Cardiac septum (tissue), 1 donor: ENCODE results near the gene TEX50. TPM values are rescaled to one million over a fixed set of nuclear protein-coding genes. Genes with fewer than 3 reads are reported as not detected.
"Not testable (repeated sequence)": the region's sequence is repeated elsewhere in the genome, so short reads cannot be mapped to it uniquely, and the experiment has no call there.

Experiments used
- DNase-seq: peaks from one replicate; pipeline ENCODE4 v3.0.0-alpha.2; 2020; ENCODE audit warnings: low spot score
- intact Hi-C: fragments of 100-400 bp; cut with DNase I; formaldehyde crosslinking; loops from one replicate; pipeline ENCODE4 v1.14.0; 2022
- long read RNA-seq: library from polyadenylated mRNA; unstranded; transcript quantifications from one replicate; pipeline ENCODE4 v2.0.0, GENCODE V29; 2021
- total RNA-seq: library from RNA; stranded (reverse); fragmentation: NEBNext Ultra II Directional; extraction: Animal tissue kit (Norgen Biotek cat#: 25700); gene quantifications from one replicate; pipeline ENCODE4 v1.2.1, GENCODE V29; 2021
- donor health status: DM: no; HTN: no; CAD: no.

TEX50 gene, protein sequence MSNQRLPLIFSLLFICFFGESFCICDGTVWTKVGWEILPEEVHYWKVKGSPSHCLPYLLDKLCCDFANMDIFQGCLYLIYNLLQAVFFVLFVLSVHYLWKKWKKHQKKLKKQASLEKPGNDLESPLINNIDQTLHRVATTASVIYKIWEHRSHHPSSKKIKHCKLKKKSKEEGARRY
- total RNA-seq, result not detected
- long read RNA-seq, result 0 reads

DNA sequence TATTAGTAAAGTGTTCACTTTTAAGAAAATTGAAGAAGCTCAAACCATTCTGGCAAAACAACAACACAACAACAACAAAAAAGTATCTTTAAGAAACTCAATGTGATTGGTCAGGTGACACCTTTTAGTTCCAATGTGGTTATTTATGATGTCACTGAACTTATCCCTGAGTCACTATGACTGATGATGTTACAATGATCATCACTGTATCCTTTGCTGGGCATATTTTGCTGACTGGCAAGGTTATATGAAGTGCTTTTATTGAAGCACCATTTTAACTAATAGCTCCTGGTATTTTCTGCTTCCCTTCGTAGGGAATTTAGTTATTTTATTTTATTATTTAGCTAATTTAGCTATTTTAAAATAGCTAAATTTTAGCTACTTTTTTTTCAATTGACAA is at the start of gene TEX50:
TSS of gene TEX50 (plus strand) at position 223 of the 400 bp plus-strand sequence. CDS start 184 bp downstream, outside the sequence.
- intact Hi-C loops, result no loop called here
- DNase-seq, result no peak

GRCh38 chr1:173590557-173590956 is 44.6 kb upstream of the TEX50 start:
- intact Hi-C loops, result no loop called here
- no peak for DNase-seq

DNA sequence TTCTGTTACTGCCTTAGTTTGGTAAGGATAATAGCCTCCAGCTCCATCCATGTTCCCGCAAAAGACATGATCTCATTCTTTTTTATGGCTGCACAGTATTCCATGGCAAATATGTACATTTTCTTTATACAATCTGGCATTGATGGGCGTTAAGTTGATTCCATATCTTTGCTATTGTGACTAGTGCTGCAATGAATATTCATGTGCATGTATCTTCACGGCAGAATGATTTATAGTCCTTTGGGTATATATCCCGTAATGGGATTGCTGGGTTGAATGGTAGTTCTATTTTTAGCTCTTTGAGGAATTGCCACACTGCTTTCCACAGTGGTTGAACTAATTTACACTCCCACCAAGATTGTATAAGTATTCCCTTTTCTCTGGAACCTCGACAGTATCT is 44.0 kb upstream of the TEX50 start:
- DNase-seq, intact Hi-C loops: not testable (repeated sequence)

DNA sequence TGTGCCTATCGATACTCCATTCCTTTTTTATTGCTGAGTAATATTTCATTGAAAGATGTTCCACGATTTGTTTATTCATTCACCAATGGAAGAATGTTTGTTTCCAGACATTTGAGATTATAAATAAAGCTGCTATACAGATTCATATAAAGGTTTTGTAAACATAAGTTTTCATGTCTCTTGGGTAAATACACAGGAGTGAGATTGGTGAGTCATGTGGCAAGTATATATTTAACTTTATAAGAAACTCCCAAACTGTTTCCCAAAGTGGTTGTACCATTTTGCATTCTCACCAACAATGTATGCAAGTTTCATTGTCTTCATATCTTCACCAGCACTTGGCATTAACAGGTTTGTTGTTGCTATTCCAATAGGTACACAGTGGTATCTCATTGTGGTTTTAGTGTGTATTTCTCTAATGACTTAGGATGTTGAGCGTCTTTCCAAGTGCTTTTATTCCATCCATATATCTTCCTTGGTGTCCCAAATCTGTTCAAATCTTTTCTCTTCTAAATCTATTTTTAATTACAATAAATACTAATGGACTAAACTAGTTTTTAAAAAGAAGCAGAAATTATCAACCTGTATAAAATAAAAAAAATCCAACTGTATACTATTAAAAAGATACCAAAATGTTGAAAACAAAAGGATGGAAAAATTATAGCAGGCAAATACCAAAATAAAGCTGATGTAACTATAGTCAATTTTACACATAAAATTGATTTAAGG is 38.9 kb upstream of the TEX50 start:
- no peak for DNase-seq
- intact Hi-C loops, result no loop called here

GRCh38 chr1:173601588-173601987 is 33.5 kb upstream of the TEX50 start:
- intact Hi-C loops, result no loop called here
- no peak for DNase-seq

DNA sequence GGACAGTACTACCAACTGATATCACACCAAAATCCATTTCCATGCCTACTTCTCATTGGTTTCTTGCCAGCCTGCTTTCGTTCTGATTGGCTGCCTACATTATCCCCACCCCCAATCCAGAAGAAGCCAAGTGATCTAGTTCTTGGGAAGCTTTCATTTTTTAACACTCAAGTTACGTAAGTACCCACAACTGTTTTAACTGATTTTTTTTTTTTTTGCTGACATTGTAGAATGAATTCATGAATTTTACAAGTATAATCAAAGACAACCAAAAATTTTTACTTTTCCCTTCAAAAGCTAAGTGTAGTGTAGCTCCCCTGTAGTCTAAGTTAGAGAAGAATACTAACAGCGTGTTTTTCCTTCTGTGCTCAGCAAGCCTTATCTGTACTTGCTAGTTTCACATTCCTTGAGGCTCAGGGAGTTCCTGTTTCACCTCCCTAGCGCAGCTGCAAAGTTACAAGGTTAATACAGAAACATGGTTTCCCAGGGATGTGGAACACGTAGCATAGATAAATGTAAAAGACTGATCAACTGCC is 32.0 kb upstream of the TEX50 start, which contains the start of gene SLC9C2:
TSS of gene SLC9C2 (minus strand) at position 17 of the 536 bp plus-strand sequence. CDS start 1,296 bp downstream, outside the sequence.
- no peak for DNase-seq
- intact Hi-C loops, result no loop called here

DNA sequence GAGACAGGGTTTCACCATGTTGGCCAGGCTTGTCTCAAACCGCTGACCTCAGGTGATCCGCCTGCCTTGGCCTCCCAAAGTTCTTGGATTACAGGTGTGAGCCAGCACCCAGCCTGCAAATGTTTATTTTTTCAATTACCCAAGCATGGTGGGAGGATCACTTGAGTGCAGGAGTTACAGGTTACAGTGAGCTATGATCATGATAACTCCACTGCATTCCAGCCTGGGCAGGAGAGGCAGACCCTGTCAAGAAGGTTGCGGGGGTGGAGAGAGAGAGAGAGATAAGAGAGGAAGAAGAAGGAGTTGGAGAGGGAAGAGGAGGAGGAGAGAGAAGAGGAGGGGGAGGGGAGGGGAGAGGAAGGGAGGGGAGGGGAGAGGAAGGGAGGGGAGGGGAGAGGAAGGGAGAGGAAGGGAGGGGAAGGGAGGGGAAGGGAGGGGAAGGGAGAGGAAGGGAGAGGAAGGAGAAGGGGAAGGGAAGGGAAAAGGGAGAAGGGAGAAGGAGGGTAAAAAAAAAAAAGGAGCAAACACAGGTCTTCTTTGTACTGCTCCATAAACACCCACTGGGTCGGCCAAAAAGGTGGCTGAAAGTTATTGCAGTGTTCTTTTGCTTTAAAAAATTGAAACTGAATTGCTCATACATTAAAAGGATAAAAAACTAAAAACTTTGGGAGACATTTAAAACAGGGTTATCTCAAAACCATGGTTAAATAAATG is 26.5 kb upstream of the TEX50 start:
- intact Hi-C loops, result no loop called here
- DNase-seq, result no peak

GRCh38 chr1:173613086-173613485 is 22.1 kb upstream of the TEX50 start:
- intact Hi-C loops, DNase-seq: not testable (repeated sequence)

GRCh38 chr1:173616859-173617258 is 18.3 kb upstream of the TEX50 start:
- intact Hi-C loops, result no loop called here
- DNase-seq, result no peak

- DNase-seq, result no peak
- intact Hi-C loops, result no loop called here
Measured at GRCh38 chr1:173627269-173627668, 7.9 kb upstream of the TEX50 start.

- no peak for DNase-seq
- intact Hi-C loops, result no loop called here
Measured at GRCh38 chr1:173628888-173629287, 6.2 kb upstream of the TEX50 start.

- intact Hi-C loops, DNase-seq: not testable (repeated sequence)
Measured at GRCh38 chr1:173637236-173638042, 2.3 kb downstream of the TEX50 start.

DNA sequence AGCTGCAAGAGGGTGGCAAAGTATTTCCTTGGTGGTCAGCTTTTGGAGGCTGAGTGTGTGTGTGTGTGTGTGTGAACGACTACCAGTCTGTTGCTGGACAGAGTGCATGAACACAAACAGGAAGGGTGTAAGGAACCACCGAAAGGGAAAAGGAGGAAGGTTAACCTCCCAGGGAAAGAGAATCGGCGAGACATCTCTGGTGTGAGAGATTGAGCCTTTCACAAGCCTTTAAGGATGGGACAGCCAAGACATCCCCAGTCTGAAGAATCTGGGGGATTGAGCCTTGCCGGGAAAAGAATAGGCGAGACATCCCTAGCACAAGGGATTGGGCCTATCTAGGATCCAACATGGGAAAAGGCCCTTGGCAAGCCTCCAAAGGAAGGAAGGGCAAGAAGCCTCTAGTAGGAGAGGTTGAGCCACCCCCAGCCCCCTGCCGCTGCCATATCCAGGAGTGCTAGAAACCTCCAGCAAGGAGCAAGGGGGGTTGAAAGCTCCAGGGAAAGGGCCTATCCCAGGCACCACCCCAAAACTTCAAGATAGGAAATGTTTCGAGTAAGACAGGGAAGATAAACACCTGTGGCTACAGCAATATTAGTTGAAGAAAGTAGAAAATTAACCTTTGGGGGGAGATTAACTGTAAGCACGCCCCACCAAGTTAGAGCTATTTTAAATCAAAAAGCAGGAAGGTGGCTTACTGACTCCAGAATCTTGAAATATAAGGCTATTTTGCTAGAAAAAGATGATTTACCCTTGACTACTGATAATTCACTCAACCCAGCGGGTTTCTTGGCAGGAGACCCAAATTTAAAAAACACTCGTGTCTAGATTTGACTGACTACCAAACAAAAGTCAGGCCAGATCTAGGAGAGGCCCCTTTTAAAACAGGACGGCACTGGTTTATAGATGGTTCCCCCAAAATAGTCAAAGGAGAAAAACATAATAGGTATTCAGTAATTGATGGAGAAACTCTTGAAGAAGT is 3.2 kb downstream of the TEX50 start:
- intact Hi-C loops, result no loop called here
- DNase-seq, result no peak

DNA sequence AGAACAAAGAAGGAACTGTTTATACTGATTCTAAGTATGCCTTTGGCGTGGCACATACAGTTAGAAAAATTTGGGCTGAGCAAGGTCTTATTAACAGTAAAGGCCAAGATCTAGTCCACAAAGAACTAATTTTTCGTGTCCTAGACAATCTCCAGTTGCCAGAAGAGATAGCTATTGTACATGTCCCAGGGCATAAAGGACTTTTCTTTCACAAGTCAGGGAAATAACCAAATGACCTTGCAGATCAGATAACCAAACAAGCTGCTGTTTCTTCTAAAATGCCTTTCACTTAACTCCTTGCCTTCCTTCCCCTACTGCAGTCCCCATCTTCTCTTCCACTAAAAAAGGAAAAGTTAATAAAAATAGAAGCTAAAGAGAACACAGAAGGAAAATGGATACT is 4.0 kb downstream of the TEX50 start:
- no peak for DNase-seq
- intact Hi-C loops, result no loop called here

DNA sequence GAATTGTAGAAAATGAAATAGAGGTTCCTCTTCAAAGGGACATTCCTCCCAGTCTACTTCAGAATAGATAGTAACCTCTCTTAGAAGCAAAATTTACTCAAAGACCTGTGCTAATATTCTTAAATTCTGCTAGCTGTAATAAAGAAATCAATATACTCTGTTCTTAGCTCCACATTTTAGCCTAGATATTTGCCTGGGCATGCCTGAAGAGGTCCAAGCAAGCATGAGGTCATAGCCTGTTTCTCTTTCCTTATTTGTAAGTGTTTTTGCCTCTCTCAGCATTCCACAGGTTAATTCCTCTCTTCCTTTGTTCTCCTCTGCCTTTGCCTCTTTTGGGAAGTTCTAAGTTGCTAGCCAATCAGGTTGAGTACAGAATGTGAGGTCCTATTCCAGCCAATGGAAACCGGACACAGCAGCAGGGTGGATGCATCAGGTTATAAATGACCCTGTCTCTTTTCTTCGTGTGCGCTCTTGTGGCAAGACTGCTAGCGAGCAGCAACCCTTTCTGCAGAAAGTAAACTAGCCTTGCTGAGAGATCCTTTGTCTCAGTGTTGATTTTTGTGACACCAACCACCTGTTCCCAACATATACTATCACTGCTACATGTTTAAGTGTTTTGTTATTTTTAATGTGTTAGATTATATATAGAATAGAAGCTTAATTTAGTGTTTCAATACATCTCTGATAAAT is 7.5 kb downstream of the TEX50 start:
- intact Hi-C loops, DNase-seq: not testable (repeated sequence)

- intact Hi-C loops, result no loop called here
- no peak for DNase-seq
Measured at GRCh38 chr1:173646656-173647055, 11.5 kb downstream of the TEX50 start.

DNA sequence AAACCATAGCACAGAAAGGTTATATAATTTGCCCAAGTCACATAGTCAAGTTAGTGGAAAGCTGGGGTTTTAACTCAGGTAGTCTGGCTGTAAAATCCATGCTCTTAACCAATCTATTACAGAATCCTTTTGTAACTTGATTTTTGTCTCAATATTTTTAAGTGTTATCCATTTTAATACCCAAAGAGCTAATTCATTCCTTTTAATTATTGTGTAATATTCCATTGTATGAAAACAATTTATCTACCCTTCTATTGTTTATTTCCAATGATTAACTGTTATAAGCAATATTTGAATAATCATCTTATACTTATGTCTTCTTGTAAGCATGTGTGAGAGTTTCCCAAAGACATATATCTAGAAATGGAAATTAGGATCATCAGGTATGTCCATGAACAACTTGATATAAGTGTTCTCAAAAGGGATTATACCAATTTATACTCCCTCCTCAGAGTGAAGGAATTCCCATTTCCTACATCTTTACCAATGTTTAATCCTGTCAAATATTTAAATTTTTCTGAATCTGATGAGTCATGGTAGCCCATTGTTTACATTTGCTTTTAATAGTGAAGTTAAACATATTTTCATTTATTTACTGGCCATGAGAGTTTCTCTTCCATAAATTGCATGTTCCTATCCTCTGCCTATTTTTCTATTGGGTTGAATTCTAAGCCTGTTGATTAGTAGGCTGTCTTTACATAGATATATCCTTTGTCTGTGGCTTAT is 13.9 kb downstream of the TEX50 start:
- no peak for DNase-seq
- intact Hi-C loops, result no loop called here
